ENCODE measurements around the gene CGNL1.

CGNL1 gene, protein sequence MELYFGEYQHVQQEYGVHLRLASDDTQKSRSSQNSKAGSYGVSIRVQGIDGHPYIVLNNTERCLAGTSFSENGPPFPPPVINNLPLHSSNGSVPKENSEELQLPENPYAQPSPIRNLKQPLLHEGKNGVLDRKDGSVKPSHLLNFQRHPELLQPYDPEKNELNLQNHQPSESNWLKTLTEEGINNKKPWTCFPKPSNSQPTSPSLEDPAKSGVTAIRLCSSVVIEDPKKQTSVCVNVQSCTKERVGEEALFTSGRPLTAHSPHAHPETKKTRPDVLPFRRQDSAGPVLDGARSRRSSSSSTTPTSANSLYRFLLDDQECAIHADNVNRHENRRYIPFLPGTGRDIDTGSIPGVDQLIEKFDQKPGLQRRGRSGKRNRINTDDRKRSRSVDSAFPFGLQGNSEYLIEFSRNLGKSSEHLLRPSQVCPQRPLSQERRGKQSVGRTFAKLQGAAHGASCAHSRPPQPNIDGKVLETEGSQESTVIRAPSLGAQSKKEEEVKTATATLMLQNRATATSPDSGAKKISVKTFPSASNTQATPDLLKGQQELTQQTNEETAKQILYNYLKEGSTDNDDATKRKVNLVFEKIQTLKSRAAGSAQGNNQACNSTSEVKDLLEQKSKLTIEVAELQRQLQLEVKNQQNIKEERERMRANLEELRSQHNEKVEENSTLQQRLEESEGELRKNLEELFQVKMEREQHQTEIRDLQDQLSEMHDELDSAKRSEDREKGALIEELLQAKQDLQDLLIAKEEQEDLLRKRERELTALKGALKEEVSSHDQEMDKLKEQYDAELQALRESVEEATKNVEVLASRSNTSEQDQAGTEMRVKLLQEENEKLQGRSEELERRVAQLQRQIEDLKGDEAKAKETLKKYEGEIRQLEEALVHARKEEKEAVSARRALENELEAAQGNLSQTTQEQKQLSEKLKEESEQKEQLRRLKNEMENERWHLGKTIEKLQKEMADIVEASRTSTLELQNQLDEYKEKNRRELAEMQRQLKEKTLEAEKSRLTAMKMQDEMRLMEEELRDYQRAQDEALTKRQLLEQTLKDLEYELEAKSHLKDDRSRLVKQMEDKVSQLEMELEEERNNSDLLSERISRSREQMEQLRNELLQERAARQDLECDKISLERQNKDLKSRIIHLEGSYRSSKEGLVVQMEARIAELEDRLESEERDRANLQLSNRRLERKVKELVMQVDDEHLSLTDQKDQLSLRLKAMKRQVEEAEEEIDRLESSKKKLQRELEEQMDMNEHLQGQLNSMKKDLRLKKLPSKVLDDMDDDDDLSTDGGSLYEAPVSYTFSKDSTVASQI

DNA sequence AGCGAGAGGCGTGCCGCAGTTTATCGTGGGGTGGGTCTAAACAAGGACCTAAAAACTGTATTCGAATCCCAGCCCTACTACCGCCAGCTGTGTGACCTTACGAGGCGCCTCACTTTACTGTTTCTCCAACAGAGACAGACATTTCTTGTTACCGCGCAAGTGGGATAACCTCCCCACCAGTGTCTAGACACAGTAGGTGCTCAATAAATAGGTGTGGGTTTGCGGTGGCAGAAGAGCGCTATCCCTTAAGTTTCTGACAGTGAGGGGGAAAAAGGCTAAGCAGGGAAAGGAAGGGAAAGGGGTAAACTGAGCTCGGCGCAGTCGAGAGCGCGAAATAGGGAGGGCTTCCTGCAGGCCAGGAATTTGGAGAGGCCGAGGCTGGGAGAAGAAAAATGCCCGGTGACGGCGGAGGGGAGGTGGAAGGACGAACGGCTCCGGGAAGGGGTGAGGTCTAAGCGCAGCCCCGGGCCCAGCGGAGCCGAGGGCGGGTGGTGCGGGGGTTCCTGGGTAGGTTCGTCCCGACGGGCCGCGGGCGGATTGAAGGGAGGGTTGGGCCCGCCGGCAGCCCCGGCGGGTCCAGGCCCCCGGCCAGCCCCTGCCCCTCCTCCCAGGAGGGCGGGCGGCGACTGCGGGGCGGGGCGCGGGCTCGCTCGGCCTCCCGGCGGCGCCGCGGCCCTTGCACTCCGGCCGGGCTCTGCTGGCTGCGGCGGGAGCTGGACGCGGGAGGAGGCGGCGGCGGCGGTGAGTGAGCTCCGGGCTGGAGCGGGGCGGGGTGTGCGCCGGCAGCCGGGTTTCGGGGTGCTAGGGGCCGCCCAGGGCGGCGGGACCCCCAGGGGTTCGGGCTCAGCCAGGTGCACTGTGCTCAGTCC is at the start of gene CGNL1:
Gene CGNL1, plus strand, starts transcription at position 679 of the 869 bp plus-strand sequence. CDS start 61,495 bp downstream, outside the sequence.
- DNase-seq, result no peak

GRCh38 chr15:57327985-57328471 is 48.3 kb upstream of the CGNL1 start:
- no peak for DNase-seq

DNA sequence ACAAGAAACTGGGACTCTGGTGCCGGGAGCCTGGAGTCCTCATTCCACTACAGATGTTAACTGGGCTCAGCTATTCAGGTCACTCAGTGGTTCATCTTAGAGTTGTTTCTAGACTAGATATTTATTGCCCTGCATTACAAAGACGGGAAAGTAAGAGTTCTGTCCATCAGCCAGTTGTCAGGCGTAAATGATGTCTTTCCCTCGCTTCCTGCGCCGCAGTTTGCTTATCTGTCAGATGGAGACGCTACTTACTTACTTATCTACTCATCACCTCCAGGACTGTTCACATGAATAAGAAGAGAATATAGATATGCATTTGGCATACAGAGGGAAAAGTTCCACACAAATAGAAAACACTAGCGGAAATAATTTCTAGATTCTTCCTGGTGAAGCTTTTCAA is 47.8 kb upstream of the CGNL1 start:
- DNase-seq, result no peak

GRCh38 chr15:57328897-57329296 is 47.4 kb upstream of the CGNL1 start:
- no peak for DNase-seq

DNA sequence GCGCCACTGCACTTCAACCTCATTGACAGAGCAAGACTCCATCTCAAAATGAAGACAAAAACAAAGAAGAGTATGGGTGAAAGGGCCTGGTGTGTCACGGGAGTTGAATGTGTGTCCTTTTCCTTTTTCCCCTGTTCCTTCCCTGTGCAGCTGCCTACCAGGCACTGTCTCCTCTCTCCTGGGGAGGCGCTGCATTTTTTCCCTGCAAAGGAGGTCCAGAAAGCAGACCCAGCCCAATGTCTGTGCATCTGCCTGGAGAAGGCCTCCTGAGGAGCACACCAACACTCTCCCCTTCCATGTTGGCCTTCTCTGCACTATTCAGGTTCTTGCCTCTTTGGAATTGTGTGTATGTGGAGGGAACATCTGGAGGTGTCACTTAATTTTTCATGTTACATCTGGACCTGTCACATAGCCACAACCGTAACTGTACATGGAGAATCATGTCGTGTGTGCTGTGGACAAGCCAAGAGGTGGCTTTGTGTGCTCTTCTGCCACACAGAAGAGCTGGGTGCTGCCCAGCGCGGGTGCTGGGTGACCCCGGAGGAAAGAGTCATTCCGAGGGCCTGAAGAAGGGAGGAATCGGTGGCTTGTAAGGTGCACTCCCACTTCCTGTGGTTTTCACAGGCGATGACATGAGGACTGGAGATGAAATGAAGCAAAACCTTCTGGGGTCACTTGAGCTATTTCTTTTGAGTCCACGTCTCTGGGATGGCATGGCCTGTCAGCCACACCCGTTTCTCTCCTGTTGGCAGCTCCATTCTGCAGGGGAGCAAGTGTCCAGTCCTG is 46.5 kb upstream of the CGNL1 start:
- DNase-seq, result no peak

GRCh38 chr15:57330619-57331340 is 45.5 kb upstream of the CGNL1 start:
- no peak for DNase-seq

DNA sequence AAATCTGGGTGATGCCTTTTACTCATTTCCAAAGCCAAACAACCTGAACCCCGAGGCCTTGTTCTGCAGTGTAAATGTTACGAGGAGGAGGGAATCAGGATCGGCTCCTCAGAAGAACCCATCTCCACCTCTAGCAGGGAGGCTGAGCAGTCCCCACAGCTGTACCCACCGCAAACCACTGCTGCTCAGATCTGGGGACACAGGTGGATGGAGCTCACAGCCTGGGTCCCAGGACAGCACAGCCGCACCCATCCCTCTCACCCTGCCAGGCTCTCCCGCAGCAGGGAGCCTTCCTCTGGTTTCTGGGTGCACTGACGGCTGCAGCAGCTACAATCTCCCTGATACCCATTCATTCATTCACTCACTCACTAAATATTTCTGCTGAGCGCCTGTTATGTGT is 44.0 kb upstream of the CGNL1 start:
- DNase-seq, result no peak

DNA sequence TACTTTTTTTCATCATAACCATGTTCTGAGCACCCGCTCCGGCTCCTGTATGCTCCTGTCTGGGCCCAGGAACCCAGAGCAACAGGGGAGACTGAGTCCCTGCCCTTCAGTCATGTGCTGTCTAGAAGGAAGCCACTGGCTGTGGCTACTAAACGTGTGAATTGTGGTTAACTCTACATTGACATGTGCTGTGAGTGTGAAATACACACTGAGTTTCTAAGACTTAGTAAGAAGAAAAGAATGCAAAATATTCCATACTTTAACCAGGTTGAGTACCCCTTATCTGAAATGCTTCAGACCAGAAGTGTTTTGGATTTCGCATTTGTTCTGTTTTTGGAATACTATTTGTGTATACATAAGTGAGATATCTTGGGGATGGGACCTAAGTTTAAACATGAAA is 42.8 kb upstream of the CGNL1 start:
- DNase-seq, result no peak

- DNase-seq, result no peak
Observed at GRCh38 chr15:57334257-57334656, 42.0 kb upstream of the CGNL1 start.

GRCh38 chr15:57335293-57335715 is 41.0 kb upstream of the CGNL1 start:
- no peak for DNase-seq

- DNase-seq, result no peak
Observed at GRCh38 chr15:57335719-57336118, 40.6 kb upstream of the CGNL1 start.

DNA sequence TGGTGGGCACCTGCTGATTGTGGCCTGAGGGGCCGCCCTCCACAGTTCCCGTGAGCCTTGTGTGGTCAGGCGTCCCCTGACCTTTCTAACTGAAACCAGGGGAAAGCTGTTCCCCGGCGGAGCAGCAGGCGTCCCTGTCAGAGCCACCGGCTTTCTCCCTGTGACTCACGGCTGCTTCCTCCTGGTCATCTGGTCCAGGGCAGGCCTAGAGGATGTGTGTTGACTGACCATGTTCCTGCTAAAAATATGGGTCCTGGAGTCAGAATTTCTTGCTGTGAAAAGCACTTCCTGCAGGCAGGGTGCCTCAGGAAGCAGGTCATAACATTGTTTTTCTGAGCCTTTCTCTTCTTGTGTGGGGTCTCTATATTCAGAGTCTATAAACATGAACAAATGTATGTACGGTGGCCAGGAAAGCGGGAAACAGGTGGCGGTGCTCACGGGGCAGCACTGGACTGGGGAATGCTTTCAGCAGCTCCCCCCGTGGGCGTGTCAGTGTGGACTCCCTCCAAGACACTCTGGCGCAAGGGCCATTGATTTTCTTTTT is 38.4 kb upstream of the CGNL1 start:
- no peak for DNase-seq

DNA sequence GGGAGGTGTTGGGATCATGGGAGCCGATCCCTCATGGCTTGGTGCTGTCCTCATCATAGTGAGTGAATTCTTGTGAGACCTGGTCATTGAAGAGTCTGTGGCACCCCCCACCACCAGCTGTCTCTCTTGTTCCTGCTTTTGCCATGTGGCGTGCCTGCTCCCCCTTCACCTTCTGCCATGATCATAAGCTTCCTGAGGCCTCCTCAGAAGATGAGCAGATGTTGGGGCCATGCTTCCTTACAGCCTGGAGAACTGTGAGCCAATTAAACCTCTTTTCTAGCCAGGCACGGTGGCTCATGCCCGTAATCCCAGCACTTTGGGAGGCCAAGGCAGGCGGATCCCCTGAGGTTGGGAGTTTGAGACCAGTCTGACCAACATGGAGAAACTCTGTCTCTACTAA is 37.0 kb upstream of the CGNL1 start:
- DNase-seq, result no peak

- DNase-seq, result no peak
Observed at GRCh38 chr15:57340682-57341259, 35.5 kb upstream of the CGNL1 start.

- DNase-seq, result no peak
Observed at GRCh38 chr15:57343048-57343447, 33.3 kb upstream of the CGNL1 start.

GRCh38 chr15:57343498-57343897 is 32.8 kb upstream of the CGNL1 start:
- DNase-seq, result no peak

DNA sequence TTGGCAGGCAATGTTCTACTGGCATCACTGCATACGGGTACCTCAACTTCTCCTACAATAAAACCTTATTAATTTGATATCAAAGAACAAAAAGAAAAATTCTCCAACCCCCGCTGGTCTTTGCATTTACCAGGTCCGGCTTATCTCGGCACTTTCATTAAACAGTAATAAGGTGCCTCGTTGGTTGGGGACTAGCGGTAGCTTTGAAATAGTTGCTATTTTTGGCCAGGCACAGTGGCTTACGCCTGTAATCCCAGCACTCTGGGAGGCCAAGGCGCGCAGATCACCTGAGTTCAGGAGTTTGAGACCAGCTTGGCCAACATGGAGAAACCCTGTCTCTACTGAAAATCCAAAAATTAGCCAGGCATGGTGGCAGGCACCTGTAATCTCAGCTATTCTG is 32.0 kb upstream of the CGNL1 start:
- DNase-seq, result no peak

GRCh38 chr15:57345584-57345983 is 30.7 kb upstream of the CGNL1 start:
- DNase-seq, result no peak

GRCh38 chr15:57348081-57348480 is 28.2 kb upstream of the CGNL1 start:
- no peak for DNase-seq
